K562 (cell line): ENCODE data around the gene SEC23A. TPM values are rescaled to one million over a fixed set of nuclear protein-coding genes. Genes with fewer than 3 reads are reported as not detected.

ENCODE experiments used
- HNRNPH1 ChIP-seq: fragments of 200-400 bp; formaldehyde crosslinking; optimal IDR thresholded peaks from 2 replicates; pipeline ENCODE3; 2017; ENCODE audit warnings: low read depth, mild to moderate bottlenecking, low read length, moderate library complexity
- HNRNPUL1 ChIP-seq: fragments of 200-400 bp; formaldehyde crosslinking; IDR thresholded peaks from 2 replicates; pipeline ENCODE4 v1.6.1; 2017; ENCODE audit warnings: low read length
- RHOXF2B ChIP-seq: fragments of 250-450 bp; sonication (Bioruptor Pico); conservative IDR thresholded peaks from 2 replicates; pipeline ENCODE4 v1.5.1; 2021
- TARDBP ChIP-seq: fragments of 450-650 bp; IDR thresholded peaks from 2 replicates; pipeline ENCODE4 v1.6.1; 2016
- ZNF780A ChIP-seq: fragments of 250-450 bp; sonication (Bioruptor Pico); IDR thresholded peaks from 2 replicates; pipeline ENCODE4 v1.5.0; 2021; ENCODE audit warnings: mild to moderate bottlenecking
- polyA plus RNA-seq, 8 experiments: library from polyadenylated mRNA; depleted of rRNA in 4 of 8; stranded (reverse) in 5 of 8; unstranded in 3 of 8; fragments of >200 nt; fragmentation: Nextera tagmentation in 2 of 8; fragmentation: Illumina TruSeq in 1 of 8; extraction: Ambion mirVana in 2 of 8; extraction: Trizol in 1 of 8; gene quantifications; 2 replicates each; pipeline versions ENCODE4 v1.2.1 to v1.2.3, GENCODE V29; 2011 to 2014; ENCODE audit warnings: inconsistent platforms in 1 of 8, missing spikeins in 1 of 8
- total RNA-seq, 7 experiments: library from RNA; depleted of rRNA in 6 of 7; stranded (reverse); fragments of >200 nt in 6 of 7; fragmentation: Illumina TruSeq in 2 of 7; extraction: Trizol in 2 of 7; gene quantifications; 2 replicates each; pipeline versions ENCODE4 v1.2.1 to v1.2.3, GENCODE V29; 2011 to 2021; ENCODE audit warnings: low replicate concordance in 1 of 7
- TF ChIP-seq, protein P1 (sequence below): sonication (generic); IDR thresholded peaks from 2 replicates; pipeline ENCODE4 v1.6.1; 2016
- TF ChIP-seq, protein P2 (sequence below): conservative IDR thresholded peaks from 2 replicates; pipeline ENCODE4 v1.6.1; 2011; ENCODE audit warnings: low read depth, mild to moderate bottlenecking, low read length; ENCODE audit not compliant: control insufficient read depth
- TF ChIP-seq, protein P3 (sequence below): fragments of 450-650 bp; conservative IDR thresholded peaks from 2 replicates; pipeline ENCODE4 v1.6.1; 2016; ENCODE audit warnings: missing genetic modification characterization, low read depth, mild to moderate bottlenecking, control low read depth, missing compliant biosample characterization
- TF ChIP-seq, protein P4 (sequence below): sonication (generic); formaldehyde crosslinking; IDR thresholded peaks from 2 replicates; pipeline ENCODE4 v1.8.1; 2022; ENCODE audit warnings: missing genetic modification reagents

The SEC23A gene
- total and polyA plus RNA-seq, 9 of the 15 experiments (the other 6 are each of a cell fraction or from before 2014, with no cell fraction given) = 5.5 to 47.0 (median 14.5) TPM

DNA sequence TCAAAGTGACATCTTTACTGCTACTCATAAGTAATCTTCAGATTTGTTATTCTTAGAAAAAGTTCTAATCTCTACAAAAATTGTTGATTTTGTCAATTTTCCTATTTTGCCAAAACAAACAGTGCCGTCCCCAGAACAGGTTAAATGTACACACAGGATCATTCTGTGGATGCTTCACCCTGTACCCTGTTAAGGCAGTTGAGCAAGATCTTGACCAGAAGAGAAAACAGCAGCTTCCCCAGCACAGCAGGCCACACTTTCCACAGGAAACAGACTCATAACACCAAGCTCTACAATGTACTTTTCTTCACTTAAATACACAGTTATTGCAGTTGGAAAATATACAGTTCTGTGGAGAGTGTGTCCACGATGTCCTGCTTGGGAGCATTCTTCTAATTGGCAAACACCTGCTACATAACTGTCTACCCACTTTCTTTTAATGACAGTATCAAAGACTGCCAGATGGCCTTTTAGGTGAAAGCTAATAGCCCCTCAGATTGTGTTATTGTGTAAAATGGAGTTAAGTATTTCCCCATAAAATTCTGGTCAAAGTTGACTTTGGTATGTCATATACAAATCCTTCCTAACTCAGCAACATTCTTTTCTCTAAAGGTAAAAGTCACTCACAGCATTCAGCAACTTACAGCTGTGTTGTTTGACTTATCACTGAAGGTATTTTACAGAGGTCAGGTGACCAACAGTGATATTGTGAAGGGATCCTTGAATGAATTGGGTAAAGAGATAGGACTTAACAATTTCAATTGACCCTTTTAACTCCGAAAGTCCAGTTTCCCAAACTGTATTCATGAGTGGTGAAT lies 77.0 kb downstream of the SEC23A start (continued):
- TF ChIP-seq, protein P1, sequence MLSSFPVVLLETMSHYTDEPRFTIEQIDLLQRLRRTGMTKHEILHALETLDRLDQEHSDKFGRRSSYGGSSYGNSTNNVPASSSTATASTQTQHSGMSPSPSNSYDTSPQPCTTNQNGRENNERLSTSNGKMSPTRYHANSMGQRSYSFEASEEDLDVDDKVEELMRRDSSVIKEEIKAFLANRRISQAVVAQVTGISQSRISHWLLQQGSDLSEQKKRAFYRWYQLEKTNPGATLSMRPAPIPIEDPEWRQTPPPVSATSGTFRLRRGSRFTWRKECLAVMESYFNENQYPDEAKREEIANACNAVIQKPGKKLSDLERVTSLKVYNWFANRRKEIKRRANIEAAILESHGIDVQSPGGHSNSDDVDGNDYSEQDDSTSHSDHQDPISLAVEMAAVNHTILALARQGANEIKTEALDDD = no peak
- TF ChIP-seq RHOXF2B (CRISPR knock-in tag) = no peak
- TF ChIP-seq, protein P2, sequence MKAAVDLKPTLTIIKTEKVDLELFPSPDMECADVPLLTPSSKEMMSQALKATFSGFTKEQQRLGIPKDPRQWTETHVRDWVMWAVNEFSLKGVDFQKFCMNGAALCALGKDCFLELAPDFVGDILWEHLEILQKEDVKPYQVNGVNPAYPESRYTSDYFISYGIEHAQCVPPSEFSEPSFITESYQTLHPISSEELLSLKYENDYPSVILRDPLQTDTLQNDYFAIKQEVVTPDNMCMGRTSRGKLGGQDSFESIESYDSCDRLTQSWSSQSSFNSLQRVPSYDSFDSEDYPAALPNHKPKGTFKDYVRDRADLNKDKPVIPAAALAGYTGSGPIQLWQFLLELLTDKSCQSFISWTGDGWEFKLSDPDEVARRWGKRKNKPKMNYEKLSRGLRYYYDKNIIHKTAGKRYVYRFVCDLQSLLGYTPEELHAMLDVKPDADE = no peak
- TF ChIP-seq, protein P3, sequence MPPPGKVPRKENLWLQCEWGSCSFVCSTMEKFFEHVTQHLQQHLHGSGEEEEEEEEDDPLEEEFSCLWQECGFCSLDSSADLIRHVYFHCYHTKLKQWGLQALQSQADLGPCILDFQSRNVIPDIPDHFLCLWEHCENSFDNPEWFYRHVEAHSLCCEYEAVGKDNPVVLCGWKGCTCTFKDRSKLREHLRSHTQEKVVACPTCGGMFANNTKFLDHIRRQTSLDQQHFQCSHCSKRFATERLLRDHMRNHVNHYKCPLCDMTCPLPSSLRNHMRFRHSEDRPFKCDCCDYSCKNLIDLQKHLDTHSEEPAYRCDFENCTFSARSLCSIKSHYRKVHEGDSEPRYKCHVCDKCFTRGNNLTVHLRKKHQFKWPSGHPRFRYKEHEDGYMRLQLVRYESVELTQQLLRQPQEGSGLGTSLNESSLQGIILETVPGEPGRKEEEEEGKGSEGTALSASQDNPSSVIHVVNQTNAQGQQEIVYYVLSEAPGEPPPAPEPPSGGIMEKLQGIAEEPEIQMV (tag) = no peak
- TF ChIP-seq HNRNPUL1 = no peak
- no peak for TF ChIP-seq HNRNPH1
- TF ChIP-seq, protein P4, sequence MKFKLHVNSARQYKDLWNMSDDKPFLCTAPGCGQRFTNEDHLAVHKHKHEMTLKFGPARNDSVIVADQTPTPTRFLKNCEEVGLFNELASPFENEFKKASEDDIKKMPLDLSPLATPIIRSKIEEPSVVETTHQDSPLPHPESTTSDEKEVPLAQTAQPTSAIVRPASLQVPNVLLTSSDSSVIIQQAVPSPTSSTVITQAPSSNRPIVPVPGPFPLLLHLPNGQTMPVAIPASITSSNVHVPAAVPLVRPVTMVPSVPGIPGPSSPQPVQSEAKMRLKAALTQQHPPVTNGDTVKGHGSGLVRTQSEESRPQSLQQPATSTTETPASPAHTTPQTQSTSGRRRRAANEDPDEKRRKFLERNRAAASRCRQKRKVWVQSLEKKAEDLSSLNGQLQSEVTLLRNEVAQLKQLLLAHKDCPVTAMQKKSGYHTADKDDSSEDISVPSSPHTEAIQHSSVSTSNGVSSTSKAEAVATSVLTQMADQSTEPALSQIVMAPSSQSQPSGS (CRISPR knock-in tag) = no peak
- no peak for TF ChIP-seq TARDBP
- TF ChIP-seq ZNF780A = no peak
